Choroid plexus epithelial cell (primary cell): ENCODE measurements around the gene ZNF638.
"Not testable (repeated sequence)": the region's sequence is repeated elsewhere in the genome, so short reads cannot be mapped to it uniquely, and the experiment has no call there.

Experiments
- DNase-seq: peaks from one replicate; pipeline ENCODE4 v3.0.0-alpha.2; 2010; ENCODE audit warnings: low read depth
- H3K4me3 ChIP-seq: 2 replicates; pipeline ENCODE4 v1.5.1; 2011; ENCODE audit warnings: low read depth, mild to moderate bottlenecking, control low read depth, low read length, moderate library complexity
- TF ChIP-seq, protein P1 (sequence below): conservative IDR thresholded peaks from 2 replicates; pipeline ENCODE4 v1.5.1; 2011; ENCODE audit warnings: low read depth, mild to moderate bottlenecking, control low read depth, inconsistent platforms, low read length, moderate library complexity

The ZNF638 gene

DNA sequence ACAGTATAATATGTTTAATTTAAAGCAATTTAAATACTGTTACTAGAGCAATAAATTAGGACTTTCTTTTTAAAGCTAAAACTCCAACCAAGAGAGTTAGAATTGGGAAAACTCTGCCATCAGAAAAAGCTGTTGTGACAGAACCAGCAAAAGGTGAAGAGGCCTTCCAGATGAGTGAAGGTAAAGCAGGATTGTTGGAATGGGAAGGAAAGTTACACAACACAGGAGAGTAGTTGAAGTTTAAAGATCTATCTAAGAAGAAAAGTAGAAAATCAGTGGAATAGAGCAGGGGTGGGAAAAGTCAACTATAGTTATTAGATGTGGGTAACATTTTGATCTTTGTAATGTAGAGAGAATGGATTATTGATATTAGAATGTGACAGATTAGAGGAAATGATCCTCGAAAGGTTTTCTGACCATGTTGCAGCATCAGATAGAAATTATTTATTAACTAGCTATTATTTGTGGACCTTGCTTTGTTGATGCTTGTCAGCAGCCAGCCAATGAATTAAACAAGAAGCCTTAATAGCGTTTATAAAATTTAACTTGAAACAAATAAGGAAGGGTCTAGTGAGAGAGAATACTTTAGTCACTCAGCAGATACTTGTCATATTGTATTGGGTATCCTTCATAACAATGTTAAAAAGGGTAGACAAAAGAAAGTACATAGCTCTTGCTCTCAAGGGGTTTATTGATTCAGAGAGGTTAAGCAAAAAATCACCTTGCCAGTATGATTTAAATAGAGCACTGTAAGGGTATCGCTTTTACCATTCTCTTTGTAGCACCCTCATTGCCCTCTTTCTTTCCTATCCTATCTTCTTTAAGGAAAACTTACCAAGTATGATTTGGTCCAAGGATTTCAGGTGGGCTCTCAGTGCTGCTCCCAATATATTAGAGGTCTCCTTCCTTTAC is 97.1 kb downstream of the ZNF638 start:
- TF ChIP-seq, protein P1, sequence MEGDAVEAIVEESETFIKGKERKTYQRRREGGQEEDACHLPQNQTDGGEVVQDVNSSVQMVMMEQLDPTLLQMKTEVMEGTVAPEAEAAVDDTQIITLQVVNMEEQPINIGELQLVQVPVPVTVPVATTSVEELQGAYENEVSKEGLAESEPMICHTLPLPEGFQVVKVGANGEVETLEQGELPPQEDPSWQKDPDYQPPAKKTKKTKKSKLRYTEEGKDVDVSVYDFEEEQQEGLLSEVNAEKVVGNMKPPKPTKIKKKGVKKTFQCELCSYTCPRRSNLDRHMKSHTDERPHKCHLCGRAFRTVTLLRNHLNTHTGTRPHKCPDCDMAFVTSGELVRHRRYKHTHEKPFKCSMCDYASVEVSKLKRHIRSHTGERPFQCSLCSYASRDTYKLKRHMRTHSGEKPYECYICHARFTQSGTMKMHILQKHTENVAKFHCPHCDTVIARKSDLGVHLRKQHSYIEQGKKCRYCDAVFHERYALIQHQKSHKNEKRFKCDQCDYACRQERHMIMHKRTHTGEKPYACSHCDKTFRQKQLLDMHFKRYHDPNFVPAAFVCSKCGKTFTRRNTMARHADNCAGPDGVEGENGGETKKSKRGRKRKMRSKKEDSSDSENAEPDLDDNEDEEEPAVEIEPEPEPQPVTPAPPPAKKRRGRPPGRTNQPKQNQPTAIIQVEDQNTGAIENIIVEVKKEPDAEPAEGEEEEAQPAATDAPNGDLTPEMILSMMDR = no peak
- H3K4me3 ChIP-seq = no peak overlapping the region
- DNase-seq = no peak

DNA sequence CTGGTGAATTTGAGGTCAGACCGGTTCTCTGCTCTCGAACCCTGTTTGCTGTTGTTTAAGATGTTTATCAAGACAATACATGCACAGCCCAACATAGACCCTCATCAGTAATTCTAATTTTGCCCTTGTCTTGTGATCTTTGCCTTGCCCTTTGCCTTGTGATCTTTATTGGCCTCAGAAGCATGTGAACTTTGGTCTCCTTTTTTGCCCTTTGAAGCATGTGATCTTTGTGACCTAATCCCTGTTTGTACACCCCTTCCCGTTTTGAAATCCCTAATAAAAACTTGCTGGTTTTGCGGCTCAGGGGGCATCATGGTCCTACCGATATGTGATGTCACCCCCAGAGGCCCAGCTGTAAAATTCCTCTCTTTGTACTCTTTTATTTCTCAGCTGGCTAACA is 113.6 kb downstream of the ZNF638 start:
- not testable (repeated sequence) for H3K4me3 ChIP-seq, DNase-seq

GRCh38 chr2:71446505-71446904 is 114.9 kb downstream of the ZNF638 start:
- no peak overlapping the region for H3K4me3 ChIP-seq
- TF ChIP-seq, protein P1 = no peak
- no peak for DNase-seq

DNA sequence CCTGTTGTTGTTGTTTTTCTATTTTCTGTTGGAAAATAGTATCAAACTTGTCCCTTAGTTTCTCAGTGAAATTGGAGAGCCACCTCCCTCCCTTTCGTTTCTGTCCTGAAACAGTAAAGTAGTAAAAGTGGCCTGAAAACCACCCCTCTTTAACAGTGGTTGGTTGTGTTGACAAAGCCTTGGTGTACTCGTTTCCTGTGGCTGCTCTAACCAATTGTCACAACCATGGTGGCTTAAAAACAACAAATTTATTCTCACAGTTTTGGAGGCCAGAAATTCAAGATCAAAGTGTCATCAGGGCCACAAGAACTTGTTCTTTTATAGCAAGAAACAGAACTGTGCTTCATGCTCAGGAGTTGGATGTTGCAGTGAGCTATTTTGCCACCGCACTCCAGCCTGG is 117.8 kb downstream of the ZNF638 start:
- no peak overlapping the region for H3K4me3 ChIP-seq
- TF ChIP-seq, protein P1 = no peak
- DNase-seq = no peak

DNA sequence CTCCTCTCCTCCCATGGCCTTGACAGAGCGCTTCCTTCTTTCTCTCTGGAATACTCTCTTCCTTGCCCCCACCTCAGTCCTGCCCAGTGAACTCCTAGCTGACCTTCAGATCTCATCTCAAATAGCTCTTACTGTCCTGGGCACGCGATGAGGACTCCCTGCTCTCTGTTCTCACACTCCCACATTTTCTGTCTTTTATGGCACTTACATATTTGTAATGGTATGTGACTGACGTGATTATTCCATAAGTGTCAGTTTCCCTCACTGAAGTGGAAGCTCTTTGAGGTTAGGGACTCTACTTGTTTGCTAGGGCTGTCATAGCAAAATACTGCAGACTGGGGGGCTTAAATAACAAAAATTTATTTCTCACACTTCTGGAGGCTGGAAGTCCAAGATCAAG is 120.1 kb downstream of the ZNF638 start:
- no peak for DNase-seq
- TF ChIP-seq, protein P1 = no peak
- no peak overlapping the region for H3K4me3 ChIP-seq

DNA sequence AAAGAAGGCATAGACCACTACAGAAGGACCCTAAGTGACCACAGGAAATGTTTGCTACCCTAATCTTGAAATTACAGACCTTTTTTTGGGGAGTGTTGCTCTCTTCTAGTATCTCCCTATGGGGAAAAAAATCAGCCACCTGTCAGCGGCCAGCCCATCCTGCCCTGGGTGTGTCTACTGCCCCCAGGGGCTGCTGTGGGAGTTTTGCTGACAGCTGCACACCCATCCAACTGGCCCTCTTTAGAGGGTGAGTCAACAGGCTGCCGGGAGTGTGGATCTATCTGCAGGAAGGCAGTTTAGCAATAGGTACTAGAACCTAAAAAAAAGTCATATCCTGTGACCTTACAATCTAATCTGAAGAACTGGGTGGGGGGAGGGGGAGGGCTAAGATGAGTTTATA is 121.0 kb downstream of the ZNF638 start:
- DNase-seq = peak; percentile 58

DNA sequence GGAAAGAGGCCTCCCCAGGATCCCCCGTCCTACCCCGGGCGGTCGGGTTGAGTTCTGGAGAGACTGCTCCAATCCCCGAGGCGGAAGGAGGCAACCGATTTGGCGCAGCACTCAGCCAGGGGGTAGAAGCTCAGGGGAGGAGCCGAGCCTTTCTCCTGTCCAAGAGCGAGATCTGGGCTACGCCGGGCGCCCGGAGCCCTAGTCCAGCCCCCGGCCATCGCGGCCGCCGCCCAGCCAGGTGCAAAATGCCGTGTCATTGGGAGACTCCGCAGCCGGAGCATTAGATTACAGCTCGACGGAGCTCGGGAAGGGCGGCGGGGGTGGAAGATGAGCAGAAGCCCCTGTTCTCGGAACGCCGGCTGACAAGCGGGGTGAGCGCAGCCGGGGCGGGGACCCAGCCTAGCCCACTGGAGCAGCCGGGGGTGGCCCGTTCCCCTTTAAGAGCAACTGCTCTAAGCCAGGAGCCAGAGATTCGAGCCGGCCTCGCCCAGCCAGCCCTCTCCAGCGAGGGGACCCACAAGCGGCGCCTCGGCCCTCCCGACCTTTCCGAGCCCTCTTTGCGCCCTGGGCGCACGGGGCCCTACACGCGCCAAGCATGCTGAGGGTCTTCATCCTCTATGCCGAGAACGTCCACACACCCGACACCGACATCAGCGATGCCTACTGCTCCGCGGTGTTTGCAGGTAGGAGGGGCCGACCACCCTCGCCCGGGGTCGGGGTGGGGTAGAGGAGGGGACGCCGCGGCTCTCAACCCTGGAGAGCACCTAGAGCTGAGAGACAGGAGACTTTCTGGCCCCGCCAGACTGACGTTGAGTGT is 122.0 kb downstream of the ZNF638 start, which contains the start of gene DYSF:
DYSF (plus strand) TSS at position 158 of the 817 bp plus-strand sequence.
- peak within 1 kb of the TSS; percentile 60 for H3K4me3 ChIP-seq
- DNase-seq = peak; percentile 44
- TF ChIP-seq, protein P1 = no peak

More for the DNA sequence above, 121.0 kb downstream of the ZNF638 start:
- TF ChIP-seq, protein P1 = peak; percentile 40
- H3K4me3 ChIP-seq = no peak overlapping the region
